Activated naive CD4-positive, alpha-beta T cell treated with anti-CD3 and anti-CD28 coated beads, Interleukin-2, amount 50 U/mL, for 24 hours (primary cell): ENCODE data around the gene BNC2.

Source experiments
- H3K27ac Mint-ChIP-seq: one replicate; pipeline ENCODE4 v1.8.0; 2021; ENCODE audit warnings: mild to moderate bottlenecking, mixed read lengths
- H3K27me3 Mint-ChIP-seq: one replicate; pipeline ENCODE4 v1.8.0; 2021; ENCODE audit warnings: mixed read lengths
- H3K36me3 Mint-ChIP-seq: one replicate; pipeline ENCODE4 v1.8.0; 2021; ENCODE audit warnings: mixed read lengths
- H3K4me1 Mint-ChIP-seq: one replicate; pipeline ENCODE4 v1.8.0; 2021; ENCODE audit warnings: mixed read lengths
- H3K4me3 Mint-ChIP-seq: one replicate; pipeline ENCODE4 v1.8.0; 2021; ENCODE audit warnings: mild to moderate bottlenecking, mixed read lengths
- H3K9me3 Mint-ChIP-seq: one replicate; pipeline ENCODE4 v1.8.0; 2021; ENCODE audit warnings: mixed read lengths

Gene BNC2

DNA sequence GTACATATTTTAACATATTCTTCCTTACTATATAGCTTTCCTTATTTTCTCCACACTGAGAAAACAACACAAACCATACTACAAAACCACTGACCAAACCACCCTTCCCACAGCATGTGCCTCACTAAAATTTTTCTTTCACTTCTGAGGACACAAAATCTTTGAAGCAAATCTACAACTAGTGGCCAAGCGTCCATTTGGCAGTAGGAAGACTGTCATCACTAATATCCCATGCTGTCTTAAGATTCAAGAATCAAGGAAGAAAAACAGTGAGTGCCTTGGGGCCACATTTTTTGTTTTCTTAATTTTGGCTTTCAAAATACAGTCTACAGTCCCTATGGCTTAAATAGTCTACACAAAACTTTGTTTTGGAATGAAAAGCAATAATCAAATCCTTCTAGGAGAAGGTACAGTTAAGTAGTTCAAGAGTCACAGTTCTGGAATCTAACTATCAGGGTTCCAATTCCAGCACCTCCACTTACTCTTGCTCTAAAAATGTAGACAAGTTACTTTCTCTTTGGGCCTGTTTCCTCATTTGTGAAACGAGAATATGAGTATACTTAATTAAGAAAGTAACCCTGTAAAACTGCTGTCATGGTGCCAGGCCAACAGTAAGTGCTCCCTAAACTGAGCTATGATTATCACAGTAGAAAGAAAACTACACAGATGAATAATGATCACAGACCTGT lies 227.9 kb downstream of the BNC2 start:
- peaks cover 14% of the 10 kb centered on the region for H3K9me3 Mint-ChIP-seq
- H3K4me1 Mint-ChIP-seq = no peaks in the 10 kb centered on the region
- H3K36me3 Mint-ChIP-seq = no peaks in the 10 kb centered on the region
- no peaks in the 10 kb centered on the region for H3K27me3 Mint-ChIP-seq
- H3K4me3 Mint-ChIP-seq = no peak overlapping the region
- no peak overlapping the region for H3K27ac Mint-ChIP-seq

DNA sequence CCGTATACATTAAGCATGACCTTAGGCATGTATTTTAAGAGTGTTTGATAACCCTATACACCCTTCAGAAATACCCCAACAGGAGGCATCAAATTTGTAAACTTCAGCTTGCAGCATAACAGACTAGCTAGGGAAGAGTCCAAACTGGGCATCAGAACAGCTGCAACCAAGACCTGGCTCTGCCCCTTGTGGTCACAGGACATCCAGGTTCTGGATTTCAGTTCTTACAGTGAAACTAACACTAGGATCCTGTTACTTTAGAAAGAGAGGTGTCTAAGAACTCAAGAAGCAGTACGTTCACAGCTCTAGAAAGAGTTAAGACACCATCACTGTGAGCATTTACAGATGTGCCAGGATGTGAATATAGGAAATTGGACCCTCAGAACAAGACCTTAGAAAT lies 229.8 kb downstream of the BNC2 start:
- Mint-ChIP-seq H3K9me3 (no peaks in the 10 kb centered on the region), H3K27ac (no peak overlapping the region), H3K4me1 (no peaks in the 10 kb centered on the region), H3K36me3 (no peaks in the 10 kb centered on the region), H3K4me3 (no peak overlapping the region), H3K27me3 (no peaks in the 10 kb centered on the region)

GRCh38 chr9:16639644-16640043 lies 230.8 kb downstream of the BNC2 start:
- no peak overlapping the region for H3K4me3 Mint-ChIP-seq
- H3K36me3 Mint-ChIP-seq = no peaks in the 10 kb centered on the region
- no peaks in the 10 kb centered on the region for H3K27me3 Mint-ChIP-seq

GRCh38 chr9:16637911-16638310 lies 232.6 kb downstream of the BNC2 start:
- Mint-ChIP-seq H3K4me3 (no peak overlapping the region), H3K9me3 (no peaks in the 10 kb centered on the region), H3K27me3 (no peaks in the 10 kb centered on the region), H3K36me3 (no peaks in the 10 kb centered on the region), H3K4me1 (no peaks in the 10 kb centered on the region), H3K27ac (no peak overlapping the region)

More at GRCh38 chr9:16639644-16640043, 230.8 kb downstream of the BNC2 start:
- Mint-ChIP-seq H3K9me3 (no peaks in the 10 kb centered on the region), H3K27ac (no peak overlapping the region), H3K4me1 (no peaks in the 10 kb centered on the region)

DNA sequence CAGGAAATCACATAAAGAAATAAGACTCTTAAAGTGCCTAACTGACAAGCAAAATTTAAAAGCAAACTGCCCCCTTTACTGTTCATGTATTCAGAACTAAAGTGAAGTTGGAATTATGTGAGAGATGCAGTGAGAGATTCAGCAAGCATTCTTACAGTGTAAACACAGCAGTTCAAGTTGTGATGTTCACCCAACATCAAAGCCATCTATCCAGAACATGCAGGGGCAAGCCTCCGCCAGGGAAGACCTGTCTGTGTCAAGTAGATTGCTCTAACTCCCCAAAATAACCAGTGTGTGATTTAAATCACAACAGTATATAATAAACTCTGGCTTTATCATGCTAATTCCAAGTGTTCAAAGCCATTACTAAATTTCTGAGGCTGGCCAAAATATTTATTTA lies 233.3 kb downstream of the BNC2 start:
- Mint-ChIP-seq H3K27ac (no peak overlapping the region), H3K4me1 (no peaks in the 10 kb centered on the region), H3K36me3 (no peaks in the 10 kb centered on the region), H3K4me3 (no peak overlapping the region), H3K27me3 (no peaks in the 10 kb centered on the region), H3K9me3 (no peaks in the 10 kb centered on the region)

DNA sequence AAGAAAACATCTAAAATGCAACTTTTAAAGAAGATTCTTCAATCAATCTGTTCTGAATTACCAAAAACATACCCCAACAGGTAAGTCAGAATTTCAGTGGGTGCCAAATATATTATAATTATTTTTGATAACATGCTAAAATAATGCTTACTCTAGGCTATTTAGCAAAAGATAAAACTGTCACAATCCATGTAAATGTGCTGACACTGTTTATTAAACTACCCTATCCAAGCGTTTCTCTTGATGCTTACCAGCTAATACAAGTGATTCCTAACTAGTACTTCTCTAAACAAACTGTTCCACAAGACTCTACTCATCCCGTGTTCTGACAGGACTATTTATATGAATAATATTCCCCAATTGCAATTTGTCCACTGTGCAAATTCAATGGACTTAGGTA lies 236.7 kb downstream of the BNC2 start:
- Mint-ChIP-seq H3K27ac (no peak overlapping the region), H3K4me1 (no peaks in the 10 kb centered on the region), H3K36me3 (no peaks in the 10 kb centered on the region), H3K9me3 (no peaks in the 10 kb centered on the region), H3K4me3 (no peak overlapping the region), H3K27me3 (no peaks in the 10 kb centered on the region)

DNA sequence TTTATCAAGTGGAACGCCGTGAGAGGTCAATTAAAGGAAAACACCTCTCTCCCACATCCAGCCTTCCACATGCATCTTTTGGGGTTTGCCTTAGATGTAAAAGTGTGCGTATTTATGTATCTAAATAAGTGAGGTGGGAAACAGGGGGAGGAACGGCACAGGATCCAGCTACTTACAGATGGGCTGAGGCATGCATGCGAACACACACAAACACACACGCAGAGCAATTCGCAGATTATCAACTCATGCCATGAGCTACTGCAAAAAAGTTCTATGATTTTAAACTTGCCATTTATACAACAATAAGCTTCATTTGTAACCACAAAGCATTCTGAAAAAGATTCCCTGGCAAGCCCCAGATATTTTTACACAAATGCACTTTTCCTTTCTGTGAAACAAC lies 242.1 kb downstream of the BNC2 start:
- Mint-ChIP-seq H3K27ac (no peak overlapping the region), H3K27me3 (no peaks in the 10 kb centered on the region), H3K4me3 (no peak overlapping the region)

GRCh38 chr9:16627967-16628366 lies 242.5 kb downstream of the BNC2 start:
- Mint-ChIP-seq H3K4me1 (no peaks in the 10 kb centered on the region), H3K27me3 (no peaks in the 10 kb centered on the region), H3K4me3 (no peak overlapping the region), H3K9me3 (no peaks in the 10 kb centered on the region), H3K27ac (no peak overlapping the region), H3K36me3 (no peaks in the 10 kb centered on the region)

More for the DNA sequence above, 242.1 kb downstream of the BNC2 start:
- Mint-ChIP-seq H3K9me3 (no peaks in the 10 kb centered on the region), H3K36me3 (no peaks in the 10 kb centered on the region), H3K4me1 (no peaks in the 10 kb centered on the region)

DNA sequence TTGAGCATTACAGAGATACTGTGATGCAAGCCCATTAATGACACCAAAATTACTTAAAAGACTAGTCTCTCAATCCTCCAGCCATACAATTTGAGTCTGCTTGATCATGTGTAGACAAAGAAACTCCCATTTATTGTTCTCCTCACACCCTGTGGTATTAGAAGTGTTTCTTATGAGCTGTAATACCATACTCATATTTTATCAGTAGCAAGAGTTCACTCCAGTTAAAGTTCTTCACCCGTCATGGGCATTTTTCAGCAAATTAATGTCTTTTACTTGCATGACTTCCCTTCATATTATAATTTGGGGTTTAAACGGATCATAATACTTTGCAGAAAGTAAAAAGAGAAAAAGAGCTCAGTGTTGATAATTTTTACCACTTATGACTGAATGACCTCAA lies 242.9 kb downstream of the BNC2 start:
- H3K9me3 Mint-ChIP-seq = no peaks in the 10 kb centered on the region
- H3K36me3 Mint-ChIP-seq = no peaks in the 10 kb centered on the region
- no peaks in the 10 kb centered on the region for H3K4me1 Mint-ChIP-seq
- H3K27me3 Mint-ChIP-seq = no peaks in the 10 kb centered on the region
- no peak overlapping the region for H3K4me3 Mint-ChIP-seq
- H3K27ac Mint-ChIP-seq = no peak overlapping the region

DNA sequence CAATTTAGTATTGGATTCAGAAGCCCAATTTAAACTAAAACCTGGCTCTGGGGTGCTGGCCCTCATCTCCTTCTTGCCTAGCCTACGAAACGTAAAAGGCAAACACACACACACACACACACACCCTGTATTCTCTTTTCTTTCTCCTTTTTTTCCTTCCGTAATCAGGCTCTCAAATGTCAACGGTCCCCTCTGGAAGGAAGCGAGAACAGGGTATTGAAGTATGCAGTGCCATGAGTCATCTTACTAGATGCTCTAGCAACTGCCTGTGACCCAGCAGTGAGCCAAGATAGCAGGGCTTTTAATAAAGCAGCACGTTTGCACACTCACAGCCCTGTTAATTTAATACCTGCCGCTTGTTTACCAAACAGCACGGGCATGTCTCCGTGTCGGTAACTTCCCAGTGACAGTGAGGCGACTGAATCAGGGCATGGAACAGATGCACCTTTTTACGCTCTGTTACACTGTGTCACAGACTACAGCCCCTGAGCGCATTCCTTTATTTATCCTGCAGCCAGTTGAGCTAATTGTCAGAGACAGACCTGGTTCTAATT lies 243.8 kb downstream of the BNC2 start:
- Mint-ChIP-seq H3K4me3 (no peak overlapping the region), H3K36me3 (no peaks in the 10 kb centered on the region), H3K27me3 (no peaks in the 10 kb centered on the region), H3K4me1 (no peaks in the 10 kb centered on the region), H3K27ac (no peak overlapping the region), H3K9me3 (no peaks in the 10 kb centered on the region)

GRCh38 chr9:16625811-16626210 lies 244.7 kb downstream of the BNC2 start:
- no peak overlapping the region for H3K27ac Mint-ChIP-seq
- H3K4me1 Mint-ChIP-seq = no peaks in the 10 kb centered on the region
- H3K9me3 Mint-ChIP-seq = no peaks in the 10 kb centered on the region
- H3K27me3 Mint-ChIP-seq = no peaks in the 10 kb centered on the region
- H3K4me3 Mint-ChIP-seq = no peak overlapping the region
- H3K36me3 Mint-ChIP-seq = no peaks in the 10 kb centered on the region

GRCh38 chr9:16625161-16625631 lies 245.3 kb downstream of the BNC2 start:
- Mint-ChIP-seq H3K27me3 (no peaks in the 10 kb centered on the region), H3K36me3 (no peaks in the 10 kb centered on the region), H3K4me3 (no peak overlapping the region), H3K4me1 (no peaks in the 10 kb centered on the region), H3K9me3 (no peaks in the 10 kb centered on the region), H3K27ac (no peak overlapping the region)

DNA sequence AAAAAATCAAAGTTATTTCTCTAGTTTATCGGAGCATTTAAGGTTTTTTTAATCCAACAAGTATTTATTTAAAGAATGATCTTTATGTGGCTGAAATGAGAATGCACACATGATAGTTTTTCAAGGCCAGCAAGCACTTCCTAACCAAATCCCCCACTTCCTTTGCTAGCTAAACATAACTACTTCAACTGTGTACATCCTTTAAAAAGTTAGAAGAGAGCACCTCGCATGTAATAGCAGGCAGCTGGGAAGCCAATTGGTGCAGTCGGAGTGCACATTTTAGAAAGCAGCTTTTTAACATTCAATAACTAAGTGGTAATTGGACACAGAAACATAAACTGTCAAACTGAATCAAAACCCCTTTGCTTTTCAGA lies 245.7 kb downstream of the BNC2 start:
- Mint-ChIP-seq H3K4me3 (no peak overlapping the region), H3K36me3 (no peaks in the 10 kb centered on the region), H3K27ac (no peak overlapping the region), H3K4me1 (no peaks in the 10 kb centered on the region), H3K27me3 (no peaks in the 10 kb centered on the region), H3K9me3 (no peaks in the 10 kb centered on the region)

GRCh38 chr9:16623989-16624743 lies 246.3 kb downstream of the BNC2 start:
- Mint-ChIP-seq H3K27ac (no peak overlapping the region), H3K27me3 (no peaks in the 10 kb centered on the region), H3K36me3 (no peaks in the 10 kb centered on the region), H3K4me3 (no peak overlapping the region), H3K4me1 (no peaks in the 10 kb centered on the region), H3K9me3 (no peaks in the 10 kb centered on the region)

- Mint-ChIP-seq H3K9me3 (no peaks in the 10 kb centered on the region), H3K4me1 (no peaks in the 10 kb centered on the region), H3K27me3 (no peaks in the 10 kb centered on the region), H3K4me3 (no peak overlapping the region), H3K36me3 (no peaks in the 10 kb centered on the region), H3K27ac (no peak overlapping the region)
Observed at GRCh38 chr9:16622541-16622940, 247.9 kb downstream of the BNC2 start.

- H3K27ac Mint-ChIP-seq = no peak overlapping the region
- no peaks in the 10 kb centered on the region for H3K9me3 Mint-ChIP-seq
- H3K4me3 Mint-ChIP-seq = no peak overlapping the region
- H3K36me3 Mint-ChIP-seq = no peaks in the 10 kb centered on the region
- no peaks in the 10 kb centered on the region for H3K27me3 Mint-ChIP-seq
- H3K4me1 Mint-ChIP-seq = no peaks in the 10 kb centered on the region
Observed at GRCh38 chr9:16619914-16620520, 250.5 kb downstream of the BNC2 start.
